HG03460 (cell line): ENCODE data around the gene PIK3R6.
"Not testable (repeated sequence)": the region's sequence is repeated elsewhere in the genome, so short reads cannot be mapped to it uniquely, and the experiment has no call there.

Source experiments
- ATAC-seq: cut with Tn5 transposase; IDR thresholded peaks from one replicate; pipeline ENCODE4 v1.9.1; 2021; ENCODE audit not compliant: unreplicated experiment

Gene PIK3R6

DNA sequence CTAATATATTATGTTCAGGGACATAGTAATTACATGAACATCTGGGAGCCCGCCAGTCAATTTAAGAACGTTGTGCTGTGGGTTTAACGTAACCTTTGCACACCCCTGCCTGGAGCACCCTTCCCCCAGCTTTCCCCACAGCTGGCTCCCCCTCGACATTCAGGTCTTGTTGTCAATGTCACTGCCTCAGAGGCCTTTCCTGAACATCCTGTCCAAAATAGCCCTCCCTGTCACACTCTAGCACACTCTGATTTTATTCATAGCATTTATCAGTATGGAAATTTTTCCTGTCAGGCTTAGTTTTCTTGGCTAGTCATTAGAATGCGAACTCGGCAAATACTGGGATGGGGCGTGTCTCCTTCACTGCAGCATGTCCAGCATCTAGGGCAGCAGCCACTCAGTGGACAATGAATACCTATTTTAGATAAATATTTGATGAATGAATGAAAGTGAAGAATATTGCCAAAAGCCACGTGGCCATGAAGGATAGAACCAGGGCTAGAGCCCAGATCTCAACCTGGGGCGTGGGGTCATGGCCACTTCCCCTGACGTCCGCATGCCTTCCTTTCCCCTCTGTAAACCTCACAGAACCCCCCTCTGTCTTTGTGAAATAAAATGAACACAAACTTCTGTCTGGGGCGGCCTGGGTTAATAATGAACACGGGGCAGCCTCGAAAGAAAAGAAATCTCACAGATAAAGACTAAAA, 10.5 kb downstream of the PIK3R6 start:
- ATAC-seq, result no peak

- not testable (repeated sequence) for ATAC-seq
Observed at GRCh38 chr17:8856205-8856603, 11.3 kb downstream of the PIK3R6 start.

GRCh38 chr17:8855477-8856204, 11.8 kb downstream of the PIK3R6 start:
- no peak for ATAC-seq

GRCh38 chr17:8851600-8851999, 15.9 kb downstream of the PIK3R6 start:
- no peak for ATAC-seq

DNA sequence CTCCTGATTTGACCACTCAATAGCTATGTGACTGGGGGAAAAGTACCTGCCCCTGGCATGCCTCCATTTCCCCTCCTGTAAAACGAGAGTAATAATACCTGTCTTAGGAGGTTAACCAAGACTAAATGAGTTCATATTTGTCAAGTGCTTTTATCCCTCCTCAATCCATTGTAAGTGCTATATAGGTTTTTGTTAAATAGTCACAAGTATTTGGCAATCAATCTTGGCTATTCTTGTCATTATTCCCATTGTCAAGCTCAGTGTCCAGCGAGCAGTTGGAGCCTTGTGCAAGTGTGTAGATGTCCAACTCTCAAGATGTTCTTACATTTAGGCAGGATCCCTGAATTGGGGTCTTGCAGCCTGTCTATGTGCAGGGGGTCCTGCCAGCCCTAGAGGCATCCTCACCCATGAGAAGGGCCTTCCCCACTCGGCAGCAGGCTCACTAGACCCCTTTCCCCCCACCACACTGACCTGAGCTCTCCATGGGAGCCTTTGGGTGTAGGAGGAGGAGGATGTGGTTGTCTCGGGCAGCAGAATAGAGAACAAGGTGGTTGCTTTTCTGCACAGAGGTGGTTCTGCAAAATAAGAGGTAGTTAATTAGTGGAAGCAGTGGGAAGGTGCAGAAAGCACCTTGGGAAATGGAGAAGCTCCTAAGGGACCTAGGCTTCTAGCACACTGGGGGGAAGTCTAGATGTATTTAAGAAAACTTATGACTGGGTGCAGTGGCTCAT, 18.0 kb downstream of the PIK3R6 start:
- no peak for ATAC-seq

- ATAC-seq, result no peak
Observed at GRCh38 chr17:8847891-8848290, 19.6 kb downstream of the PIK3R6 start.

GRCh38 chr17:8846768-8847211, 20.7 kb downstream of the PIK3R6 start:
- no peak for ATAC-seq

DNA sequence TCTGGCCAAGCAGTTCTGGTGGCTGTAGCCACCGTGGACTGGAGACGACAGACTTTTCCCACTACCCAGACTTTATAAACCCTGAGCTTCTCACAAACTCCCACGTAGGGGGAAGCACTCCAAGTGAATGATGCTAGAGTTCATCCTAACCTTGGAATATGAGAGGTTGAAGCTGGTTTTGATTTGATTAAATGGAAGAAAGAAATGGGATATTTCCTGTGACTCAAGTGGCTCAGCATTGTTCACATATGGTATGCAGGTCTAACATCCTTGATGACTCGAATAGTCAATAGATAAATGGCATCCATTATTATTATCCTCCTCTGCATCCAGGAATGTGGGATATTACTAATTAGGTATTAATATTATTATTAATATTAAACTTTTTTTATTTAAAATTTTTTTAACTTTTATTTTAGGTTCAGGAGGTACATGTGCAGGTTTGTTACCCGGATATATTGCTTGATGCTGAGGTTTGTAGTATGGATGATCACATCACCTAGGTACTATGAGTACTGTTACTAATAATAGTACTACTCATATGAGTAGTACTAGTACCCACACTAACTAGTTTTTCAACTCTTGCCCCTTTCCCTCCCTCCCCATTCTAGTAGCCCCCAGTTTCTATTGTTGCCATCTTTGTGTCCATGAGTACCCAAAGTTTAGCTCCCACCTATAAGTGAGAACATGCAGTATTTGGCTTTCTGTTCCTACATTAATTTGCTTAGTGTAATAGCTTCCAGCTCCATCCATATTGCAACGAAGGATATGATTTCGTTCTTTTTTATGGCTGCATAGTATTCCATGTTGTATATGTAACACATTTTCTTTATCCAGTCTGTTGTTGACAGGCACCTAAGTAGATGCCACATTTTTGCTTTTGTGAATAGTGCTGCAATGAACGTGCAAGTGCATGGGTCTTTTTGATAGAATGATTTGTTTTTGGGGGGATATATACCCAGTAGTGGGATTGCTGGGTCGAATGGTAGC, 22.9 kb downstream of the PIK3R6 start:
- ATAC-seq, result no peak

DNA sequence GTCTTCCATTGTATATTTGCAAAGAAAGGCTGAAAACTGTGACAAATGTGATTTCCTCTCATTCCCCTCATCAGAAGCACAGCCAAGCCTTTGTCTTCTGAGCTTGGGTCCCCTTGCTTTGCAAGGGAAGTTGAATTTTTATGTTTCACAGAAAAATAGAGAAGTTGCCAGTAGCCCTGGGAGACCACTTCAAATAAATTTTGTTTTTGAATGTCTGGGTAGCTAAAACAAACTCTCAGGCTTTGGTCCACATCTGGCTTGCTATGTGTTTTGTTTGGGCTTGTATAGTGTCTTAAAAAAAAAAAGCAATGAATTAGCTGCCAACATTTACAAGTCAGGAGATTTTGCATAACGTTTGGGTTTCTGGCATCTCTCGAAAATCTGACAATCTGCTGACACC, 24.1 kb downstream of the PIK3R6 start:
- ATAC-seq, result no peak

DNA sequence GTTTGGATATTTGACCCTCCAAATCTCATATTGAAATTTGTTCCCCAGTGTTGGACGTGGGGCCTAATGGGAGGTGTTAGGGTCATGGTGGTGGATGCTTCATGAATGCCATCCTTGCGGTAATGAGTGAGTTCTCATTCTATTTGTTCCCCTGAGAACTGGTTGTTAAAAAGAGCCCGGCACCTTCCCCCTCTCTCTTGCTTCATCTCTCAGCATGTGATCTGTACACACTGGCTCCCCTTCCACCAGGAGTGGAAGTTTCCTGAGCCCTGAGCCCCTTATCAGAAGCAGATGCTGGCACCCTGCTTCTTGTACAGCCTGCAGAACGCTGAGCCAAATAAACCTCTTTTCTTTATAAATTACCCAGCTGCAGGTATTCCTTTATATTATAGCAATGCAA, 25.6 kb downstream of the PIK3R6 start:
- ATAC-seq, result no peak

DNA sequence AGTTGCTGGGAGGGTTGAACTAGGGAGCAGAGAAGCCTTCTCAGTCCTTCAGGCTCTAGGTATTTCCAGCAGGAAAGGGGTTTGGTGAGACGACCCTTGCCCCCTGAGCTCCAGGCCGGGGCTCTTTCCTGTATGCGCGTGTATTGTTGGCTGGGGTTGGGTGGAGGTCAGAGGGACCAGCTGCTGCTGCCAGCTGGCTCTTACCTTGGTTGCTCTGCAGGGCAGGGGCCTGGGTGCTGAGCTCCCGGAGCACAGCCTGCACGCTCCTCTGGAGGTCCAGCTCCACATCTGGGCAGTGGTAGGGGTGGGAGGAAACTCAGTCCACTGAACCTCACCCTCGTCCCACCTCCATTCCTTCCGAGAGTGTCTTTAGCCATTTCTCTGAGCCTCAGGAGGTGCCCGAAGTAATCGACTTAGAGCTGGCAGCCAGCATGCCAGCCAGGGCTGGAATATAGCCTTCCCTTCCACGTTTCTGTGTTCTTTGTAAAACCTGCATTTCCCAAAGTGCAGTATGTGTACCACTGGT, 28.0 kb downstream of the PIK3R6 start:
- ATAC-seq, result no peak

DNA sequence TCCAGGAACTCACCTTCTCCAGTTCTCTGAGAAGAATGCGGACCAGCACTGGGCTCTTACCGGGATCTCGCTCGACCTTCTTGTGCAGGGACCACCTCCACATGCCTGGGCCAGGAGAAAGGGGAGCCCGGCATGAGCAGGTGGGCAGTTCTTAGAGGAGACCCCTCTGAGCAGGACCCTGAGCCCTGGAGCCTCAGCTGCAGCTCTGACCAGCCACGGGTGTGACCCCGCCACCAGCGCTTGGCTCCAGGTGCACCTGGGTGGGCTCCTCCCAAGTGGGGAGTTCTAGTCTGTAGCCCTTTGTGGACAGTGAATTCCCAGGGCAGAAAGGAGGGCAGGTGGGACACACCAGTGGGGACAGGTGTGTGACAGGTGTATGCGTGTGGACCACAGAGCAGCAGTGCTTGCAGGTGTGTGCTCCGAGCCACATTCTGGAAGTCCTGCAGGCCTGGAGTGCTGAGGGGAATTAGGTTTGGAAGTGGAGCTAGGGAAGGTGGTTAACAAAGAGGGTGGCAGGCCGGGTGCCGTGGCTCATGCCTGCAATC, 28.9 kb downstream of the PIK3R6 start:
- no peak for ATAC-seq

DNA sequence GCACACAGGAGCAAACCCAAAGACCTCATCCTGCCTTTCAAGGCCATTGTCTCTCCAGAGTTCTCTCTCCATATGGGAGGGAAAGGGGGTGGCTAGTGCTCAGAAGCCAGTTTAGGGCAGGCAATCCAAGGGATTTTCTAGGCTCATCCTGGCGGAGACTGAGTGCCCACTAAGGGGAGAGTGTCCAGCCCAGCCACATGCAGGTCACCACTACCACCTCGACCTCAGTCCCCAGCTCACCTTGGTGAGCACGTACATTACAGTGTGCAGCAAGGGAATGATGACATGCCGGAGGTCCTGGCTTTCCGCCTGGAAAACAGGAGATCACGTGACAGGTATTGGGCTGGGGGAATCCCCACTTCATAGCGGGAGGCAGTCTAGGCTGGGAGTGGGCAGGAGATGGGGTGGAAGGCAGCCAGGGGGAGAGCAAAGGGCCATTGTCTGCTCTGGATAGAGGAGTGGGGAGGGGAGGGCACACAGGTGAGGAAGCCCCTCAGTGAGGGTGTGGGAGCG, 29.9 kb downstream of the PIK3R6 start:
- ATAC-seq, result no peak

- ATAC-seq, result no peak
Observed at GRCh38 chr17:8836821-8837562, 30.5 kb downstream of the PIK3R6 start.

GRCh38 chr17:8835631-8836364, 31.7 kb downstream of the PIK3R6 start:
- ATAC-seq, result no peak

DNA sequence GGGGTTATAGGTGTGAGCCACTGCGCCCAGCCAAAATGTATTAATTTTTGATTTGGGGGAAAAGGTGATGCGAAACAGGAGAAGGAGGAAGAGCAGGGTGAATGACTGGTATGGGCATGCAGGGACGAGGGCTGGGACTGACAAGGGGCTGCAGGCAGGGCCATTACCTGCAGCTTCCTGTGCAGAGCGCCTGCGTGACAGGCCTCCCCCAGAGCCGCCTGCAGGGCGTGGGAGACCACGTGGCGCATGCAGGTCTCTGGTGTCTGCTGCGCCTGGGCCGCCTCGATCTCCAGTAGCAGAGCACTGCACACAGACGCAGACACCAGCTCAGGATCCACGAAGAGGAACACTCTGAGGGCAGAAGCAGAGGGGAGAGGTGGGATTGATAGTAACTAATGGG, 32.4 kb downstream of the PIK3R6 start:
- no peak for ATAC-seq

- no peak for ATAC-seq
Observed at GRCh38 chr17:8832711-8833352, 34.6 kb downstream of the PIK3R6 start.

GRCh38 chr17:8831234-8831849, 36.1 kb downstream of the PIK3R6 start:
- no peak for ATAC-seq
